ENCODE results near the gene CYP26C1. TPM values are rescaled to one million over a fixed set of nuclear protein-coding genes. Genes with fewer than 3 reads are reported as not detected.

Gene CYP26C1
- total RNA-seq, 1 experiment from 2014 or later: 0.79 TPM

DNA sequence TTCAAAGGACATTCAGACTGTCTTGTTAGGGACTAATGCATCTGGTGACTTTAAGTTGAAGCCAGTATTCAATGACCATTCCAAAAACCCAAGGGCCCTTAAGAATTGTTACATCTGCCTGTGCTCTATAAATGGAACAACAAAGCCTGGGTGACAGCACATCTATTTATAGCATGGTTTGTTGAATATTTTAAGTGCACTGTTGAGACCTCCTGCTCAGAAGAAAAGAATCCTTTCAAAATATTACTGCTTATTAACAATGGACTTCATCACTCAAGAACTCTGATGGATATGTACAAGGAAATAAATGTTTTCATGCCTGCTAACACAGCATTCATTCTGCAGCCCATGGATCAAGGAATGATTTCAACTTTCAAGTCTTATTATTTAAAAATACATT, 33.1 kb upstream of the CYP26C1 start:
- Mint-ChIP-seq H3K4me1 (peaks cover 18 to 28% of the 10 kb centered on the region in 2 experiments), H3K27me3 (ENCODE audit: low read depth) (no peaks in the 10 kb centered on the region), H3K27ac (no peak overlapping the region), H3K36me3 (ENCODE audit: insufficient read depth in 1 of 3, low read depth in 3 of 3) (peaks cover 0 to 17% (median 5%) of the 10 kb centered on the region in 3 experiments; a peak in 4 of 7 replicates), H3K9me3 (peaks cover 4 to 11% of the 10 kb centered on the region in 2 experiments; a peak in 3 of 5 replicates), H3K4me3 (no peak overlapping the region)
- H3K9ac ChIP-seq (ENCODE audit: extremely low read depth, insufficient read length, low read length): no peak overlapping the region
- H3T11ph ChIP-seq (ENCODE audit: low read length): no peak overlapping the region
- H2BK5ac ChIP-seq (ENCODE audit: insufficient read length, low read length): no peak overlapping the region
- H3K14ac ChIP-seq (ENCODE audit: insufficient read depth, low read length): no peak overlapping the region
- H4K91ac ChIP-seq (ENCODE audit: insufficient read length, low read depth, low read length): no peak overlapping the region
- no peak overlapping the region for H3K4me2 ChIP-seq (ENCODE audit: insufficient read depth, insufficient read length, low read length)
- H4K8ac ChIP-seq (replicated peaks; ENCODE audit: insufficient read length, low read depth, low read length): no peak overlapping the region
- no peak overlapping the region for H3K18ac ChIP-seq (ENCODE audit: insufficient read length, low read depth, low read length)
- no peak overlapping the region for H2BK120ac ChIP-seq (ENCODE audit: low read depth, low read length, poor library complexity, severe bottlenecking)
- H3K79me1 ChIP-seq (ENCODE audit: insufficient read depth, low read depth, low read length, poor library complexity, severe bottlenecking): no peaks in the 10 kb centered on the region
- no peaks in the 10 kb centered on the region for H3K79me2 ChIP-seq (ENCODE audit: insufficient read depth, low read length)
- H2AK5ac ChIP-seq (ENCODE audit: insufficient read length, low read length): no peak overlapping the region
- H3K56ac ChIP-seq (ENCODE audit: insufficient read length, low read depth, low read length): no peak overlapping the region
- no peak overlapping the region for H3K23ac ChIP-seq (ENCODE audit: insufficient read length, low read depth, low read length)
- no peaks in the 10 kb centered on the region for H3K27me3 ChIP-seq (ENCODE audit: insufficient read depth, low read length)
- TF ChIP-seq, protein P1, sequence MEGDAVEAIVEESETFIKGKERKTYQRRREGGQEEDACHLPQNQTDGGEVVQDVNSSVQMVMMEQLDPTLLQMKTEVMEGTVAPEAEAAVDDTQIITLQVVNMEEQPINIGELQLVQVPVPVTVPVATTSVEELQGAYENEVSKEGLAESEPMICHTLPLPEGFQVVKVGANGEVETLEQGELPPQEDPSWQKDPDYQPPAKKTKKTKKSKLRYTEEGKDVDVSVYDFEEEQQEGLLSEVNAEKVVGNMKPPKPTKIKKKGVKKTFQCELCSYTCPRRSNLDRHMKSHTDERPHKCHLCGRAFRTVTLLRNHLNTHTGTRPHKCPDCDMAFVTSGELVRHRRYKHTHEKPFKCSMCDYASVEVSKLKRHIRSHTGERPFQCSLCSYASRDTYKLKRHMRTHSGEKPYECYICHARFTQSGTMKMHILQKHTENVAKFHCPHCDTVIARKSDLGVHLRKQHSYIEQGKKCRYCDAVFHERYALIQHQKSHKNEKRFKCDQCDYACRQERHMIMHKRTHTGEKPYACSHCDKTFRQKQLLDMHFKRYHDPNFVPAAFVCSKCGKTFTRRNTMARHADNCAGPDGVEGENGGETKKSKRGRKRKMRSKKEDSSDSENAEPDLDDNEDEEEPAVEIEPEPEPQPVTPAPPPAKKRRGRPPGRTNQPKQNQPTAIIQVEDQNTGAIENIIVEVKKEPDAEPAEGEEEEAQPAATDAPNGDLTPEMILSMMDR (conservative IDR thresholded peaks at IDR 0.05): no peak
- H4K5ac ChIP-seq (ENCODE audit: insufficient read length, low read depth, low read length): no peak overlapping the region
- no peak overlapping the region for H2BK12ac ChIP-seq (ENCODE audit: insufficient read length, low read depth, low read length)
- DNase-seq: no peak
- H3K9me3 ChIP-seq (ENCODE audit: control insufficient read depth, low read depth, low read length): no peaks in the 10 kb centered on the region
- H3K4ac ChIP-seq (ENCODE audit: low read depth, low read length): no peak overlapping the region
- no peak overlapping the region for H3K27ac ChIP-seq (ENCODE audit: insufficient read length, low read depth, low read length)
- H4K20me1 ChIP-seq (ENCODE audit: control insufficient read depth, insufficient read depth, insufficient read length): no peaks in the 10 kb centered on the region
- no peaks in the 10 kb centered on the region for H3K23me2 ChIP-seq (ENCODE audit: insufficient read length, low read depth, low read length, poor library complexity, severe bottlenecking)
- no peaks in the 10 kb centered on the region for H3K4me1 ChIP-seq (ENCODE audit: insufficient read depth, low read length)
- H2AFZ ChIP-seq (ENCODE audit: low read length): no peak overlapping the region
- no peak overlapping the region for H2BK20ac ChIP-seq (ENCODE audit: low read depth, low read length, poor library complexity, severe bottlenecking)
- no peak overlapping the region for H2BK15ac ChIP-seq (ENCODE audit: low read depth, low read length)

Data from H9 (cell line).